CD4-positive, alpha-beta T cell treated with Interleukin-12 subunit alpha and Interleukin-12 subunit beta, for 1 hour (primary cell): Measurements from ENCODE around the gene SHC4.
"Not testable (repeated sequence)": the region's sequence is repeated elsewhere in the genome, so short reads cannot be mapped to it uniquely, and the experiment has no call there.

Experiments
- DNase-seq: peaks from one replicate; pipeline ENCODE4 v3.0.0-alpha.2; 2020

Gene SHC4

GRCh38 chr15:48790466-48791115 lies 173.1 kb downstream of the SHC4 start:
- not testable (repeated sequence) for DNase-seq

- no peak for DNase-seq
These were observed 178.0 kb downstream of the SHC4 start for GRCh38 chr15:48785712-48786111.

GRCh38 chr15:48785195-48785594 lies 178.5 kb downstream of the SHC4 start:
- no peak for DNase-seq

GRCh38 chr15:48784756-48785155 lies 179.0 kb downstream of the SHC4 start:
- no peak for DNase-seq

GRCh38 chr15:48782911-48783310 lies 180.8 kb downstream of the SHC4 start:
- no peak for DNase-seq

GRCh38 chr15:48781481-48782081 lies 182.1 kb downstream of the SHC4 start:
- DNase-seq = no peak

GRCh38 chr15:48781017-48781416 lies 182.7 kb downstream of the SHC4 start:
- no peak for DNase-seq

- no peak for DNase-seq
These were observed 185.4 kb downstream of the SHC4 start for GRCh38 chr15:48778331-48778730.

- DNase-seq = no peak
These were observed 185.9 kb downstream of the SHC4 start for GRCh38 chr15:48777645-48778330.

GRCh38 chr15:48775546-48775945 lies 188.2 kb downstream of the SHC4 start:
- DNase-seq = no peak

- no peak for DNase-seq
These were observed 189.2 kb downstream of the SHC4 start for GRCh38 chr15:48774484-48774883.
